HG03025 (cell line): ENCODE data around the gene LYRM2.

ENCODE experiments used
- ATAC-seq: cut with Tn5 transposase; IDR thresholded peaks from one replicate; pipeline ENCODE4 v1.9.1; 2021; ENCODE audit warnings: mild to moderate bottlenecking, moderate library complexity; ENCODE audit not compliant: unreplicated experiment, low FRiP score

Gene LYRM2

DNA sequence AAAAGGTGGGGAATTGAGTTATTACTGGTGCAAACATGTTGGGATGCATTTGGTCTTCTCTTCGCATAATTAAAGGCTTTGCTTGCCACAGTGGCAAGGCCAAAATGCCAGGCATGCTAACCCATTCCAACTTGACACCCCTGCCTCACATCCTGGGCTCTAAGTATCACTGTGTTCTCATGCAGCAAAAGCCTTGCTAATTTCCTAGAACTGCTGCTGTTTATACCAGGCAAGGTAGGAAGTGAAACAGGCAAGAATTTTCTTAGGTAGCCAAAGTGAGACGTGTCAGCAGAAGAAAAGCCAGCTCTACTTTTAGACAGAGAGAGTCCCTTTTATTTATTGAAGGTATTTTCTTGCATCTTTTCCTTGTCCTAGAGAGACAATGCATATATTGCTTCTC, 41.2 kb downstream of the LYRM2 start:
- ATAC-seq: no peak

DNA sequence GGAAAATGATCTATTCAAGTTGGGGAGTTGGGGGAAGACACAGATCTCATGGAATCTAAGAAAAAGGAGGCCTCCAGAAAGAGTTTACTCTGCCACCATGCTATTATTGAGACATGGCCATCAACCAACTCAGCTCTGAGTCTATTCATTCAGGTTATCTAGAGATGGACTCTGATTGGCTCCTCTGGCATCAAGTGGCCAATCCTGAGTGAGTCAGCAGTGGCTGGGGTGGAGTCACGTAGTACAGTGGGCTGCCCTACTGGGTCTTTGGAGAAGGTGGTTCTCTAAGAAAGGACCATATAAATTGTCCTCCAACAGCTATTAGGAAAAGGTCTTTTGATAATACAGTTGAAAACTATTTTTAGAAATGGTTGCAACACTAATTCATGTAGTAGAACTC, 42.1 kb downstream of the LYRM2 start:
- ATAC-seq: no peak

DNA sequence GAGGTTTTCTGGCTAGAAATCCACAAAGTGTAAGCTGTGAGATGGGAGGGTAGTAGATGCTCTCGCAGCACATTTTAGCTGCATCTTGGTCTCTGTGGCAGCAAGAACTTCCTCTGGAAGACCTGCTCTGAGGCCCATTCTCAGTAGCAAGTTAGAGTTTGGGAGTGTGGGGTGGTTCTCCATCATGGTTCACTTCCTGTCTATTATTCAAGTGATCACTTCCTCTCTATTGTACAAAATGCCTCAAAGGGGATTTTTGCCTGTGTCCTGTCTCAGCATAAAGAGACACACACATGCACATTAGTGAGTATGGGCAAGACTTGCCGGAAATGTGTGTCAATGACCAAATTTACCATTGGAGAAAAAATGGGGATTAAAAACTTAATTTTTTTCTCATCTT, 42.5 kb downstream of the LYRM2 start:
- peak; percentile 70 for ATAC-seq

DNA sequence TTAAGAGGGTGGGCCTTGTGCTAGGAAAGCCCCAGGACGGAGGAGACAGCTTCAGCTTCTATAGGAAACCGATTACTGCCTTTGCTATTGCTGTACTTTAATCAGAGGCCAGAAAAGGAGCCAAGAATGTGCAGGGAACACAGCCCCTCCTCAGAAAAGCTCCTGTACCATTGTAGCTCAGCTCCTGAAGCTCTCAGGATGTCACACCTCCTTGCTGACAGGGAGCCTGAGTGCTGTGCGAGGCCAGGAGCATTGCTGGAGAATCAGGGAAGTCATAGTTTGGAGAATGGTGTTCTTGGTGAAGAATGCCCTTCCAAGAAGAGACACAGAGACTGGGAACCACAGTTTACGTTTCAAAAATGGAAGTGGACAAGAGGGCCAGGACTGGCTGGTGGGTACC, 46.8 kb downstream of the LYRM2 start:
- no peak for ATAC-seq

DNA sequence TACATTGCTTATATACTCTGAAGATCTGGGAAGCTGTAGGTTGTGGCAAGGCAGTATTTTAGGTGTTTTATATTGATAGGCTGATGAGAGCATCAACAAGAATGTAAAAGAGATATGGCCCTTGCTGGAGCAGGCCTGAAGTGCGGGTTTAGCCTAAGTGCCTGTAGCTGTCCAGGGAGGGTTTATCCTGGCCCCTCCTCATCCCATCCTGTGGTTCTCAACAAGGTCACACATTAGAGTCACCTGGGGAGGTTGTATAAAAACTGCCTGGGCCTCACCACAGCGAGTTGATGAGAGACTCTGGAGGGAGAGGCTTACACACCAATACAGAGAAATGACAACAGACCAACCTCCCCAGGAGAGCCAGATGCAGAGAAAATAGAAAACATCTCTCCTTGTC, 48.4 kb downstream of the LYRM2 start:
- no peak for ATAC-seq

DNA sequence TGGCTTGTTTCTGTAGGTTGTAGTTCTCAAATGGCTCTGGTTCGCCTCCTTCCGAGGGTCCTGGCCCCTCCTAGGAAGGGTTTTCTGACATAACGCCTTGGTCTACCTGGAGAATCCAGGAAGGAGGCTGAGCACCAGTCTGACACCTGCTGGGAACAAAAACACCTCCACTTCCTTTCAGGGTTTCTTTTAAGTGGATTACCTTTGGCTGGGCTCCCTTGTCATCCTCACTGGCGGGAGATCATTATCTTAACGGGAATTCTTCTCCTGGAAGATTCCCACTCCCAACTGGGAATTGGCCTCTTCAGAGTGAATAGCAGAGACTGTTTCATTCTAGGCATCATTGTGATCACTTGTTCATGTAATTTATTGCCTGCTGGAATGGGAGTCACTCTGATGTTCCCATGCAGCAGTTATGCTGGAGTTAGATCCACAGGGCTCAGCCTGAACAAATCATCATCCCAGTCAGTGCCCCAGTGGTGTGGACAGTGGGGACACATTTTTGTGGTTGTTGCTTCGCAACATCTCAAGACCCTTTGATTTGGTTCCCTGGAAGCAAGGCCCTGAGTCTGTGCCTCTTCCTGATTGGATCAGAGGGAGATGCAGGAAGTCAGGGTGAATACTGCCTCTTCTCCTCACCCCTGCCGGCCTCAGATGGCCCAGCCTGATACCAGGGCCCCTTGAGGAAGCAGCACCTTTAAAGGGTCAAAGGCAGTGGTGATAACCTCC, 49.1 kb downstream of the LYRM2 start:
- no peak for ATAC-seq

DNA sequence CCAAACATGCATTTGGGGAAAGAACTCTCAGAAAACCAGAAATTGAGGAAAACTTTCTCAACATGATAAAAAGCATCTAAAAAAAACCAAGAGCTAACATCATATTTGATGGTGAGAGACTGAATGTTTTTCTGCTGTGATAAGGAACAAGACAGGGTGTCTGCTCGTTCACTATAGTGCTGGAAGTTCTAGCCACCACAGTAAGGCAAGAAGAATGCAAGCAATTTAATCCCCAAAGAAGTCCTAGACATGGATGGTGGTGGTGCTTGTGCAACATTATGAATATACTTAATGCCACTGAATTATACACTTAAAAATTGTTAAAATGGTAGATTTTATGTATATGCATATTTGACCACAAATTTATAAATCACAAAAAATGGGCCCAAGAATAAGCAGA, 53.4 kb downstream of the LYRM2 start:
- ATAC-seq: no peak

DNA sequence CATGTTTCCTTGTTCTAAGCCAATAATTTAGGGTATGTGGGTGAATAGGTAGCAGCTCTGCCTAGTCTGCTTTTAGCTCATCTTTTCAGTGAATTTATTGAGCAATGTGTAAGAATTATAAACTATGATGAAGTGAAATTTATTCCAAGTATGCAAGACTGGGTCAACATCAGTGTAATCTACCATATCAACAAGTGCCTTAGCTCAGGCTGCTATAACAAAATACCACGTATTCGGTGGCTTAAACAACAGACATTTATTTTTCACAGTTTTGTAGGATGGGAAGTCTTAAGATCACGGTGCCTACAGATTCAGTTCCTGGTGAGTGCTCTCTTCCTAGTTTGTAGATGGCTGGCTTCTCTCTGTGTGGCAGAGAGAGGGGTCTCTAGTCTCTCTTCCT, 54.0 kb downstream of the LYRM2 start:
- ATAC-seq: no peak

DNA sequence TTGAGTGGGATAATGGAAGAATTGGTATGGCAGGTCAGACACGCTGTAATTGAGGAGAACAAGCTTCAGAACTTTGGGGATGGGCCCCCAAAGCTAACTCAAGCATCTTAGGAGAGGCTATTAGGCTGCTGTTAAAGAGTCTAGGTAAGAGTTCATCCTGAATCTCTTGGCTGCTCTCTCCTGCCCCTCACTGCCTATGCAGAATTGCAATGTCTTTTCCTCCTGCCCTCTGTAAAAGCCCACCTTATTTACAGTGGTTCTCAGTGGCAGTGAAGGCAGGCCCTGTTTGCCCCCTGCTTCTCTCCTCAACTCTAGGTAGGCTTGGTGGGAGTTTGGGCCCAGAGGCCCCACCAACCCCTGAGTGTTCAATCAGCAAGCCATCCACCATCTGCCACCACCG, 55.0 kb downstream of the LYRM2 start:
- ATAC-seq: no peak

DNA sequence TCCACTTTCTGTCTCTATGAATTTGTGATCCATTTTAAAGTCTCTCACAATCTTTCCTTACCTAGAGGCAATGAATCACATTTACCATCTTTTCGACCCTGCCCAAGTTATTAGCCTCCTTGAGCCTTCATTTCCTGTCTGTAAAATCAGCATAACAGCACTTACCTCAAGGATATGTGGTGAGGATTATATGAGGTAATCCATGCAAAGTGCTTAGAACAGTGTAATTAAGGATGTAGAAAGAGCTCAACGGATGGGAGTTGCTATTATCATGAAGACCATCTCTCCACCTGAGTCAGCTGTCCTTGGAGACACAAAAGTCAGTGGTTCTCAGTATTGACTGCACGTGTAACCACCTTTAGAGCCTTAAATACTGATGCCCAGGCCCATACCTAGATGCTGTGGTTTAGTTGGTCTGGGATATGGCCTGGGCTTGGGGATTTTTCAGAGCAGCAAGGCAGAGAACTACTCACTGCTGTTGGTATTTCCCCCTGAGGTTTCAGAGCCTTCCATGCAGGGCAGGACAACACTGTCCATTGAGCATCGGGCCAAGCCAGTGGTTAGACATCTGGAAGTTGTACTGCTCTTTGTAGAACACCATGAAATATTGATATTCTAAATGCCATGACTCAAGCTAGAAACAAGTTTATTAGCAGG, 55.8 kb downstream of the LYRM2 start:
- ATAC-seq: no peak

DNA sequence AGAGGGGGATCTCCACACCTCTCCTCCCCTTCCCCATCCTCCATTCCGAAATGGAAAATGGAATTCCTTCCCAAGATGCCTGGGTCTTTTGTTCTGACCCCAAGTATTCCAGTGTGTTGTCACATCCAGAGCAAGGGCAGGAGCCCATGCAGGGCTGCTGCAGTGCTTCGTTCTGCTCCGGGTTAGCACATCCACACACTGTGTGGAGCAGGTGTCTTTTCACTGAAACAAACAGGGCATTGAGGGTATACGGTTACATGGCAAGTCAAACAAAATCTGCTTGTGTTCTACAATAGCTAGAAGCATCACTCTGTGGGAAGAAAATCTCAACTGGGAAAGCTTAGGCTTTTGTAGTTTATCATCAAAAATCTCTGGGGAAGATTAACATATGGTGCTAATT, 56.9 kb downstream of the LYRM2 start:
- no peak for ATAC-seq

DNA sequence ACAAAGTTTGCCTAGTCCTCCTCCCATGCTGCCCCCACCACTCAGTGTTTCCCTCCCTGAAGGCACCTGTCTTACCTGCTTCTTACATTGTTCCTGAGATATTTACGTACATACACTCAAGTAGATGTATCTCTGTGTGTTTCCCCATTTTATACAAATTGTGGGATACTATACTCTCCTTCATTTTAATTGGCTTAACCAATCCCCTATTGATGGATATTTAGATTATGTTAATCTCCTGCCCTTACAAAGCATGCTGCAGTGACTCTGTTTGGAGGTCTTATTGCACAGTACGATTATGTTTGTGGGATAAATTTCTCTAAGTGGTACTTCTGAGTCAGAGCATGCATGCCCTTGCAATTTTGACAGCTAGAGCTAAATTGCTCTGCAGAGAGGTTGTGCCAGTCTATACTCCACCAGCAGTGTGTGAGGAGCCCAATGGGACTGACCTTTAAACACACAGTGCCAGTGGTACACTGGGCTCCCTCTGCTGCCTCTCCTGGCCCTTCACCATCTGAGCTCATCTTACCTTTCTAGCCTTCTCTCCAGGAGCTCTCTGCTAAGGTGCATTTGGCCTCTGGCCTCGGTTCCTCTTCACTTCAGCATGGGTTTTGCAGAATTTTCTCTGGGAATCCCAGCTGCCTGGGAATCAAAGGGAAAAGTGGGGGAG, 57.4 kb downstream of the LYRM2 start:
- ATAC-seq: no peak

DNA sequence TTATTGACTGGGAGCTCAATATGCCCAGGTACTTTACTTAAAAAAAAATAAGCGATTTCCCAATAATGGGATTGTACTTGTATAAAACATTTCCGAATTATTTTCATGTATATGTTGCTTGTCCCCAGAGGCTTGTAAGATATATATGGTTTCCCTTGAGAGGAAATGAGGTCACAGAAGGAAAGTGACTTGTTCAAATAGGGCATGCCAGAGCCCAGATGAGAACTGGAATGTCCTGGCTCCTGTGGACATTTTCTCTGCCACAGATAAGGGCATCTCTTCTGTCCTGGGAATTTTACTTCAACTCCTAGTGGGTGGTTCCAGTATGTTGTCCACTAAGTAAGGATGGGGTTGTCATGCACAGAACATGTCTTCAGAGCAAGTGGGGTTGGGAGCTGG, 63.0 kb downstream of the LYRM2 start:
- ATAC-seq: no peak

DNA sequence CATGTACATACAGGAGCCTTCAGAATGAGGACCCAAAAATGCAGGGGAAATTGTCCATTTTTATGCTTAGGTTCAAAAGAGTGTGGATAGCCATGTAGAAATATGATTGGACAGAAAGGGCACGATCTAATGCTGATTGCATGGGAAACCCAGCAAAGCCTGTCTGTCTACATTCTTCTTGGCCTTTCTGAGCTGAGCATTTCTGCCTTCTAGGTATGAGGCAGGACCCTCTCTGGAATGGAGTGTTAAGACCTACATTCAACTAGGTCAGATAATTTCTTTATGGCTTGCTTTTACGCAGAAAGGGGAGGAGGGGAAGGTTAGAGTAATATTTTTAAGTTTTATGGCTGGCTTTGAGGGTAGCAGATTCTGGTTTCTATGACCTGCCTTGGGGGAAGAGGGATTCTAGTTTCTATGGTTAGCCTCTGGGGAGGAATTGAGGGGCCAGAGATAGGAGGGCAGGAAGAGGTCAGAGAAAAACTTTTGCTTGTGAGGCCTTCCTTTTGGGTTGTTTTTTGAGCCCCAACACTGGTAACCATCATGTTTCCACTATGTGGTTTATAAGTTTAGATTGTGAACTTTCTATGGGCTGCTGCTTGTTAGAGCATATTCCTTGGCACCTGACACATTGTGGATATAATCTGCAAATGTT, 63.5 kb downstream of the LYRM2 start:
- ATAC-seq: no peak

DNA sequence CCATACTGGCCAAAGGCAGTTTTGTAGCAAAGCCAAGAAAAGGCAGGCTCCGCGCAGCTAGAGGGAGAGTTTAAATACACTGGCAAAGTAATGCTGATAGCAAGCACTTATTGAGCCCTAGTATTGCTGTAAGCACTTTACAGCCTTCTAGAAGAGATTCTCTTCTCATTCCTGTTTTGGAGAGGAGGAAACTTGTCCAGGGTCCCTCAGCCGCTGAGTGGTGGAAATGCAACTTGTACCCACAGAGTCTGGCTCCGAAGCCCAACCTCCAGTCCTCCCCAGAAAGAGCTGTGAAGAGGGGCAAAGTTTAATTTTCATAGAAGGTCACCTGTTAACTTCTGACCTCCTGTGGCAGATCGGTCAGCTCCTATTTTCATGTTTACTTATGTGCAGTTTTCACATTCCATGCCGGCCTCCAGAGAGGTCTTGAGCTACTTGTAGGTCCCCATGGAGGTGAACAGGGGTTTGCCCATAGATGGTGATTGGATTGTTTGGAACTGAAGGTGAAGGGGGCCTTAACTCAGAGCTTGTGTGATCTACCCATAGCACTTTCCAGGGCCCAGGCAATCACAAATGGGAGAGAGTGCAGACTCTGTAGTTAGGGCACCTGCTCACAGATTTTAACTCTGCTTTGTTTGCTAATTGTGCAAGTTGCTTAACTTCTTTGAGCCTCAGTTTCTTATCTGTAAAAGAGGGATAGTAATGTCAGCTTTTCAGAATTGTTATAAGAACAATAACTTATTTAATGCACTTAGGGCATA, 70.7 kb downstream of the LYRM2 start:
- no peak for ATAC-seq

DNA sequence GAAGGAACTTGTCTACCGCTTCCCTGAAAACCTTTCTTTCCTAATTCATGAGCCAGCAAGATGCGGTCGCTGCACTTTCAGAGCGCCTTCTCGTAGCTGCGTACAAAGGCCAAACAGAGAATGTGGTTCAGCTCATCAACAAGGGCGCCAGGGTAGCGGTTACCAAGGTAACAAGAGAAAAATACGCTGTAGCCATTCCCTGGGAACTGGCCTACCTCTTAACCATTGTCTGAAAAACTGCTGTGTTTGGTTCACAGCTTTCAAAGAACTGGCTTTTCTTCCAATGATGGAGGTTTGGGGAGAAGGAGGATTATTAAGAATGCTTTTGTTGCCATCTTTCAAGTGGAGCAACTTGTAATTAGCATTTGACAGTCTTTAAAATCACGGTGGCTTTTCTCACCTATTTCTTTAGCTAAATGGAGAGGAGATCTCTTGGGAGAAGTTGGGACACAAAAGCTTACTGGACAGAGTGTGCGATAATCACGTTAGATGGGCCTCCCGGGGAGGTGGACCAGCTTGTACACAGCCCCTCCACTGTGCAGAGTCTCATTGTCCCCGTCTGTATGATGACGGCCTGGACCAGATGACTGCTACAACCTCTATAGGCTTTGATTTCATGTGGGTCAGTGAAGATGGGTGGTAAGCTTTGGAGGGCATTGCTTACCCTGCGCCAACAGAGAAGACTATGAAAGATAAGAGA, 71.5 kb downstream of the LYRM2 start:
- ATAC-seq: no peak

DNA sequence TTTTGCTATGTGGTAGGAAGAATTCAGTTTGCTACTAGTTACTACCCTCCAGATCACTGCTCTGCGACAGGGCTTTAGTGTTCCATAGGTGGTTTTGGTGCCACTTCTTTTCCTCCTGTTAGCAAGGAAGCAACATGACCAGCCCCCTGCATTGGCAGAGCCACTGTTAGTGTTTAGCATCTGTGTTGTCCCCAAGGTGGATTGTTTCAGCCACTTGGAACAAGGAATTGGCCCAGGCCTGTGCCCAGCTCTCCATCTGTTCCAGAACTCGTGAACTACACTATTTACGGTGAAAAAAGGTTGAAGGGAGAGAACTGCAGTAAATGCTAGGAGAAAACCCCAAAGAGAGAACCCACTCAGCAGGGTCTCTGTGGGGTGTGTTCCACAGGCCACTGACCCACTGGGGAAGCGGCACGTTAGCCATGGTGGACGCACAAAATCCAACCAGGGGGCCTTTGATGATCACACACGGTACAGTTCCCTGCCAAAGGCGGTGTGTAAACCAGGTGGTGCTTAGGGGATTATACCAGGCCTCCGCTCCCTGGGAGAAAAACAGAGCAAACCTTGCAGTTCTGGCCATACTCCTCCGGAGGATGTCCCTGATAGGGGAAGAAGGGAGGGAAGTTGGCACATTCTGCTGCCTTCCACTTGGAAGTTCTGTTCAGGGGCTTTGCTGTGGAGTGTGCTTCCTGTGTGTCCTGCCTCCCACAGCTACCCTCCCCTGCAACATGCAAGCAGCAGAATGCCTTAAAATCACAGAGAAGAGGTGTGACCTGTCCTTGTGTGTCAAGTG, 72.3 kb downstream of the LYRM2 start:
- no peak for ATAC-seq

DNA sequence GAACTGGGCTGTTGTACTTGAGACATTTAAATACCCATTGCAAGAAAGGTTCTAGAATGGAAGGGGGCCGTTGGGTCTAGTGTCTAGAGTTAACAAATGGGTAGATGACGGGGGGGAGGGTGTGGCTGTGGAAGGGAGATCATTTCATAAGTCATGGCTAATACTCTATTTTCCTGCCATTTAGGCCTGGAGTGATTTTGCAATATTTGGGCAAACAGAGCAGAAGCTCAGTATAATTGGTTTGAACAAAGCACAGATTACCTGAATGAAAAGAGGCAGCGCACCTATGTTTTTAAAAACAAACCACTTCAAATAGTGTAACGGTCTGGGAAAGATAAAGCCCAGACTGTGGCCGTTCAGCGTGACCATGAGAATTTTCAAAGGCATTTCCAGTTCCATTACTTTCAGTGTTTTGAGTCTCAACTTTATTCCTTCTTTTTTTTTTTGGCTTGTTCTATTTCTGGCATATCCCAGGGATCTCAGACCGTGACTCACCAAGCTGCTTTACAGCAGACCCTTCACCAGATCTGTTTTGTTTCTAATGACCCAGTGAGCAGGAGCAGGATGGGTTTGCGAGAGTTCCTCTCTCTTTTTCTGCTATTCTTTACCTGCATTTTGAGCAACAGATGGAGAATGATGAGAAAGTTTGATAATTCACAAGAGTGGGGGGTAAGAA, 73.7 kb downstream of the LYRM2 start:
- no peak for ATAC-seq

DNA sequence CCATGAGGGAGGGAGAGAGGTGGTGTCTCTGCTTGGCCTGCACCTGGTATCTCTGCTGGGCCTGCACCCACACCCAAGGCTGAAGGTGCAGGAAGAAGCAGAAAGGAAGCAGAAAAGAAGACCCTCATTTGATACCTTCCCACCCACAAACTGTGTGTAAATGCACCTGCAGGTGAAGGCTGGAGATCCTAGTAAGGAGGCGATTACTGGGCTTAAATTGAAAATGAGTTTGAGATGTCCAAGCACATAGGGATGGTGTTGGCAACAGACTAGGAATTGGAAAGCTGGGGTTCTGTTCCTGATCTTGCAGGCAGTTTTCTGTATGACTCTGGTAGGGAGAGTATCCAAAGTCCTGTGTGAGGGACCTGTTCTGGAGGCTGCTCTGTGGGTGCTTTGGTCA, 74.7 kb downstream of the LYRM2 start:
- ATAC-seq: no peak
